IMR-90 (cell line): ENCODE data around the gene C5orf15.

Source experiments
- CTCF ChIP-seq: conservative IDR thresholded peaks from 2 replicates; pipeline ENCODE4 v1.5.1; 2012; ENCODE audit warnings: mild to moderate bottlenecking, low read depth, low read length, improper control_type of control experiment
- RAD21 ChIP-seq: IDR thresholded peaks from 2 replicates; pipeline ENCODE4 v1.6.1; 2012; ENCODE audit warnings: low read length, improper control_type of control experiment
- RFX5 ChIP-seq: IDR thresholded peaks from 2 replicates; pipeline ENCODE4 v1.8.0; 2012; ENCODE audit warnings: low read depth, mild to moderate bottlenecking, low read length, moderate library complexity

GRCh38 chr5:133930061-133930812, 38.2 kb downstream of the C5orf15 start:
- TF ChIP-seq CTCF, result no peak
- TF ChIP-seq RAD21, result no peak
- no peak for TF ChIP-seq RFX5
